Activated CD8-positive, alpha-beta memory T cell treated with anti-CD3 and anti-CD28 coated beads, Interleukin-2, amount 50 U/mL, for 1 hour (primary cell): ENCODE data around the gene ADH6.
"Not testable (repeated sequence)": the region's sequence is repeated elsewhere in the genome, so short reads cannot be mapped to it uniquely, and the experiment has no call there.

ENCODE experiments used
- DNase-seq: peaks from one replicate; pipeline ENCODE4 v3.0.0-alpha.2; 2020; ENCODE audit errors: extremely low read depth

ADH6 gene

DNA sequence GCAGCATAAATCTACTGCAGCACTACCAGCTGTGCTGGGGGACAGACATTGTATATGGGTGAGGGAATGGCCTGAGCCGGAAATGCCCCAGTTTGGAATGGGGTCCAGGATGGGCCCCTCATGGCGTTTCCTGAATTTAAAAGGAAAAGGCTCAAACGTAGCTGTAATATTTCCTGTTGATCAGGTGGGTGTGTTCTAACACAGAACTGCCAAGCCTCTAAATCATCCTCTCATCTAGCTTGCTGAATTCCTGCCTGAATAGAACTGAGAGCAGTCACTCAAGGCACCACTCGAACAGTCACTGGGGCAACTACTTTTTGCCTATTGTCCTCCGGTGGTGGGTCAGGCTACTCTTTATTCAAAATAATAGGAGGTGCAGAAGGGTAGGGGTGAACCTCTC is 28.7 kb downstream of the ADH6 start:
- no peak for DNase-seq

DNA sequence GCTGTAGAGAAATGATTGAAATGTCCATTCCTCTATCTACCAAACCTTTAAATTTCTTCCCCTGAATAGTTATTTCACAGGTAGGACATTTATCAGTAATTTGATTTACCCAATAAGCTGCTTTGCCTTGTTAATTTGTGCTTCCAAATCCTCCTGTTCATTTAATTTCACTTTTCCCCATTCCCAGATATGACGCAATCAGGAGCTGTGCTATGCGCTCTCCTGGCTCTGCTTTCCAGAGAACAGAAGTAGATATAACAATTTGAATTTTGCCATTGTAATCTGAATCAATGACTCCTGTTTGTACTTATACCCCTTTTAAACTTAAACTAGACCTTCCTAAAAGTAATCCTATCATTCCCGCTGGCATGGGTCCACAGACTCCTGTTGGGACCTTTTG is 29.1 kb downstream of the ADH6 start:
- not testable (repeated sequence) for DNase-seq

DNA sequence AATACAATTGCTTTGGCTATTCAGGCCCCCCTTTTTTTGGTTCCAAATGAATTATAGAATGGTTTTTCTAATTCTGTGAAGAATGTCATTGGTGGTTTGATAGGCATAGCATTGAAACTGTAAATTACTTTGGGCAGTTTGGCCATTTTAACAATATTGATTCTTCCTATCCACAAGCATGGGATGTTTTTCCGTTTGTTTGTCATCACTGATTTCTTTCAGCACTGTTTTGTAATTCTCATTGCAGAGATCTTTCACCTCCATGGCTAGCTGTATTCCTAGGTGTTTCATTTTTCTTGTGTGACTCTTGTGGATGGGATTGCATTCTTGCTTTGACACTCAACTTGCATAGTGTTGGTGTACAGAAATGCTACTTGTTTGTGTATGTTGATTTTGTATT is 33.0 kb downstream of the ADH6 start:
- no peak for DNase-seq

DNA sequence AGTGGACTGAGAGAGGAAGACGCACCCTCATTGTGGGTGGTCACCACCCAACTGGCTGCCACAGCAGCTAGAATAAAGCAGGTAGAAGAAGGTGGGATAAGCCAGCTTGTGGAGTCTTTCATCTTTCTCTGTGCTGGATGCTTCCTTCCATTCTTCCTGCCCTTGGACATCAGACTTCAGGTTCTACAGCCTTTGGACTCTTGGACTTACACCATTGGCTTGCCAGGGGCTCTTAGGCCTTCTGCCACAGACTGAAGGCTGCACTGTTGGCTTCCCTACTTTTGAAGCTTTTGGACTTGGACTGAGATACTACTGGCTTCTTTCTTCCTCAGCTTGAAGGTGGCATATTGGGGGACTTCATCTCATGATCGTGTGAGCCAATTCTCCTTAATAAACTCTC is 33.5 kb downstream of the ADH6 start:
- DNase-seq, result no peak

DNA sequence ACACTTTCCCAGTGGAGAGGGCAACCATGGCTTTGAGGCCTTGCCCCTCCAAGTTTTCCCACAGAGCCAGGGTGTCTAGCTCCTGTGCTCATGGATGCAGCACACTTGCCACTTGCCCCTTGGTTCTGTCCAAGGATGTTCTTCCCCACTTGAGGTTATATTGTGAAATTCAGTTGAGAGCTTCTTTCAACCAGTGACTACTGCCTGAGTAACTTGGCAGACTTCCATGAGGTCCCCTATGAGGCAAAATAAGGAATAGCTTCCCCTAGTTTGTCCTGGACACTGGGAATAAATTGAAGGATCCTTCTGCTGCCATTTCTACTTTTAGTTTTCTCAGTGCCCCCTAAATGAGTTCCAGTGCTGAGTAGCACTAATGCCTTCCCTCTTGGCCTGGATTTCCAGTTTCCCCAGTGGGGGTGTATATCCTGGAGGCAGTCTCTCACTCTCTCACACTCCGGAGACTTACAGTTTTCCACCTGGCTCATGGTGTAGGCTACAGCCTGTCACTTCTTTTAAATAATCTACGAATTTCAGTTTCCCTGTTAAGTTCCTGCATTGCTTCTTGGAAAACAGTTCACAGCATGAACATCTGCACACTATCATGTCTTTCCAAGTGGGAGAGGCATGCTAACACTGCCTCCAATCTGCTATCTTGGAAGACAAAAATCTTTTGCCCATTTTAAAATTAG is 38.5 kb downstream of the ADH6 start:
- DNase-seq, result no peak

DNA sequence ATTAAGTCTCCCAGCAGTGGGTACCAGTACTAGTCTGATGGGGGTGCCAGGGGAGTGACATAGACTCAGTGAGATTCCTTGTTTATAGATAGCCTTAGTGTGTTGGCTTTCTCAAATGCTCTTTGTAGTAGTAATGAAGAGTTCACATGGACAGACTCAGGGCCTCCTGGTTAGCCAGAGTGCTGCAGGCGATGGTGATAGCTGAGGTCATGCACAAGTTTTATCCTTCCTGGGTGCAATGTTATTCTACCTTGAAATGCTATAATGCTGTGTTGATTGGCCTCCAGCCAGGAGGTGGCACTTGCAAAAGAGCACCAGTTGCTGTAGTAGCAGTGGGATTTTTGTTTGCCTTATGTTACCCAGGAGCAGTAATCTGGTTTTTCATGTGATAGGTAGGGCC is 39.4 kb downstream of the ADH6 start:
- no peak for DNase-seq

DNA sequence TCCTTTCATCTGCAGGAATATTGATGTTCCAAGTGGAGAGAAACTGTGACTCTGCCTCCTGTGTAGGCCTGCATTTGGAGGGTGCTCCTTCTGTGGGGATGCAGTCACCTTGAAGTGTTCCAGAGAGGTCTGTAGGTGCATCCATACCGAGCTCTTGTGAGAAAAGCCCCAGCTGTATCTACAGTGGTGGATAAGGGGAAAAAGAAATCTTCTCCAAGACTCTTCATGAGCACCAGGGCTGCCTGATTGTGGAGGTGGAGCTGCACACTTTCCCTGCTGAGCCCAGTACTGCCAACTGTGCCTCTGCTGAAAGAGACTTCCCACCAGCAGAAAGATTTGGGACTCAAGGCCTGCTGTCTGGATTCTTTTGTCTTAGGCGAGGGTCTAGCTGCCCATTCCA is 39.9 kb downstream of the ADH6 start:
- no peak for DNase-seq

DNA sequence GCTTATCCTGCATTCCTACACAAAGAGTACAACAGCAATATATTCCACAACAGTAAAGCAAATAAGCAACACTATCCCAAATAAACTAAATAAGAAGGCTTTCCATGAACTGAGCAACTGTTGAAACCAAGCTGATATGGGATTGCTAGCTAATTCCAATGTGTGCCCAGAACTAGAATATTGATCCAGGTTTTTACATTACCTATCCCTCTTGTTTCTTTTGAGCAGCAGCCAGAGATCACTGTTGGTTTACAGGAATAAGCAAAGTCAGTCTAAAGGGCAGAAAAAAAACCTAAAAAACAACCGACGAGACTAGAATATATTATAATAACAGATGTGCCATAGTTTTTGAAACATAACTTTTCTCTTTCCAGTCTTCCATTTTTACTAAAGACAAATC is 52.5 kb downstream of the ADH6 start:
- DNase-seq, result no peak

DNA sequence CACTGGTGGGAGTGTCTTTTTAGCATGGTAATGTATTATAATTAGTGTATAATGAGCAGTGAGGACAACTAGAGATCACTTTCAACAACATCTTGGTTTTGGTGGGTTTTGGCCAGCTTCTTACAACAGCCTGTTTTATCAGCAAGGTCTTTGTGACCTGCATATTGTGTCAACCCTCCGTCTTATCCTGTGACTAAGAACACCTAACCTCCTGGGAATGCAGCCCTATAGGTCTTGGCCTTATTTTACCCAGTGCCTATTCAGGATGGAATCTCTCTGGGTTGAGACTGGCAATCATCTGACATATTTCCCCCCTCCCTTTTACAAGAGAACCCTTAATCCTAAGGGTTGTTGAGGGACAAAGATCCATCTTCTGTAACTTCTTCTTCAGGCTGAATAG is 53.1 kb downstream of the ADH6 start:
- DNase-seq, result no peak

DNA sequence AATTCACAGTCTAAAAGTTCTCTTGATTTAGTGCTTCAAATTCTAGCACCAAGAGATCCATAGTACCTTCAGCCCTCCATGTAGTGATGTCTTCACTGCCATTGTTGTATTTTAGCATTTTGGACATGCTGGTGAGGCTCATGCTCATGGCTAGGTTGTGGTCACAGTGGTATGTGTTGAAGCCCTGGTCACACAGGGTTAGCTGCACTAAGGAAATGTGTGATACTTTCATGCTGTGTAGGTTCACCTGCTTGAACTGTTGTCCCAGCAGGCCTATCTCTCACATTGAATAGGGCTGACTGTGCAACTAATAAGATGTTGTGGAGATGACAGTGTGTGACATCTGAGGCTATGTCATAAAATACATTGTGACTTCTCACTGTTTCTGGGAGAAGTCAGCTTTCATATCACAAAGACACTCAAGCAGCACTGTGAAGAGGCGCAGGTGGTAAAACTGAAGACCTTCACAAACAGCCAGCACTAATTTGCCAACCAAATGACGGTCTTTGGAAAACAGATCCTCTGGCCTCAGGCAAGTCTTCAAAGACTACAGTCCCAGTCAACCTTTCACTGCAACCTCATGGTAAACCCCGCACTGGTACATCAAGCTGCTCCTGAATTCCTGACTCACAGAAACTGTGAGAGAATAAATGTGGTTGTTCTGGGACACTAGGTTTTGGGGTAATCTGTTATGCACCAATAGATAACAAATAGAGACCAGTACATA is 57.5 kb downstream of the ADH6 start:
- no peak for DNase-seq

DNA sequence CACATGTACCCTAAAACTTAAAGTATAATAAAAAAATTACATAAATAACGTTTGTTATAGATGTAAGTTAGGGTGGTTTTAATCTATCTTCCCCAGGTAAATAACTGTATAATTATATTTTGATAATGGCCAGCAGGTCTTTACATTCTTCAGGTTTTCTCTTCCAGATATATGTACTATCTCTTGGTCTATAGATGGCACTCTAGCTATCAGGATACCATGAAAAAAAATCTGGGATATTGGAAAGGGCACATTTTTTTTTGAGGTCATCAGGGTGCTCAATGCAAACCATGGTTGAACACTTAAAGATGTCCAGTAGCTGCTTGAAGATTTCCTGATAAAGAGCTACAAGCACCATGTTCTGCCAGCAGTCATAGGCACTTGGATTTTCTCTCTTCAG is 59.3 kb downstream of the ADH6 start:
- DNase-seq, result no peak

DNA sequence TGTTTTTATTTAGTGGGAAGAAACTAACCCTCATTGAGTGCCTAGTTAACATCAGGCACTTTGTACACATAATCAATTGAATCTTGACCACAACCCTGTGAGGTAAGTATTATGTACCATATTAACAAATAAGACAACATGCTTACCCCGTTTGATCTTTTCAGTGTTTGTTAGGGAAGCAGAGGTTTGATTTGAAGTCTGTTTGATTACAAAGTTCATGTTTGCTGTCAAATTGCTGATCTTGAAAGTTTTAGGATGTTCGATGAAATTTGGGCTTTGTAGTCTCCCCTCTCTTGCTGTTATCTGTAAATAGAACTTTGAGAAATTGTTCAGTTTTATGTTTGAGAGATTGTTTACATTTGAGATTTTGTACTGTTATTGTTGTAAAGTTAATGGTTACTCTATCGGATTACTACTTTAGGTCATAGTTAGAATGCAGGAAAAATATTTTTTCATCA is 61.5 kb downstream of the ADH6 start:
- DNase-seq, result no peak

DNA sequence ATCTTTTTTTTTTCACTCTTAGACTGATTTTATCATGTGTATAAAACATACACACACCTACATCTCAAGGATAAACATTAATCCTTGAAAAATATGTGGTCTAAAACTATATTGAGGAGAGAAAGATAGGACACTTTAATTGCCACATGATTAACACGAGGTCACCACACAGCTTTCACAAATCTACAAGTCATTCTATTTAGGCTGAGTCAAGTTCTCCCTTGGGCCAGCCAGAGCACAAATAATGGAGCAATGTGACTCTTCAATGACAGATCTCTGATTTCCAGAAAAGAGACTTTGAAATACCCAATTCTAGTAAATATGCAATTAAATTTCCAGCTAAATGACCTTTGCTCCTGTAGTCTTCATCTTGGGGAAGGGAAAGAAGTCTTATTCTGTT is 62.1 kb downstream of the ADH6 start:
- no peak for DNase-seq

DNA sequence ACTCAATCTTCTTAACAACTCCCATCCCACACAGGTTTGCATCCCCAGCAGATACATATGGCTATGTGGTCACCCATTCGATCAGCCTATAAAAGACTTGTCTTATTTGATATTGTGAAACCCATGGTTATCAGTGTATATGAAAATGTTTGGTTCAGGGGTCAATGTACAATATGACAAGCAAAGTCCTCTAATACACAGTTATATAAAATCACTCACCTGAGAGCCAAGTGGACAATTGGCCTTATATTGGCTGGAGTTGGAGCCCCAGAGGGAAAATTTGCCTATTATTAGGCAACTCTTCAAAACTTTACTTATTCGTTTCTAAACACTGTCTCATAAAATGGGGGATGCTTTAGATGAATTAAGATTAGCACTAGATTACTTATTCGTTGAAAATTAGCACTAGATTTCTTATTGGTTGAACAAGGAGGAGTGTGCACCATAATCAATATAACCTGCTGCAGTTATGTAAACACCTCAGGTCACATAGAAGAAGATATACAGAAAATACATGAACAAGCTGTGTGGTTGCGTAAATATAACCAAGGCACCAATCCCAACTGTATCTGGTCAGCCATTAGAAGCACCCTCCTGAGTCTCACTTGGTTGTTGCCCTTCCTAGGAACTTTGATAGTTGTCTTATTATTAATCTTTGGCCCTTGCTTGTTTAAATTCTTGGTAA is 64.2 kb downstream of the ADH6 start:
- no peak for DNase-seq
